SK-N-SH treated with all-trans-retinoic acid at 6 μM for 48 hours (cell line): ENCODE results near the gene PARD3.
"Not testable (repeated sequence)": the region's sequence is repeated elsewhere in the genome, so short reads cannot be mapped to it uniquely, and the experiment has no call there.

ENCODE experiments used
- ATAC-seq: fragments of 200-7000 bp; cut with Tn5 transposase; 3 replicates; pipeline ENCODE4 v1.9.1; 2020; ENCODE audit warnings: mild to moderate bottlenecking, moderate library complexity
- BACH2 ChIP-seq: fragments of 250-450 bp; sonication (Bioruptor Pico); IDR thresholded peaks from 2 replicates; pipeline ENCODE4 v1.9.0; 2021; ENCODE audit warnings: mild to moderate bottlenecking, borderline replicate concordance
- CREB5 ChIP-seq: fragments of 250-450 bp; sonication (Bioruptor Pico); IDR thresholded peaks from 2 replicates; pipeline ENCODE4 v1.5.1; 2020; ENCODE audit warnings: low read depth, mild to moderate bottlenecking, moderate library complexity
- CSDC2 ChIP-seq: fragments of 250-450 bp; sonication (Bioruptor Pico); IDR thresholded peaks from 2 replicates; pipeline ENCODE4 v1.5.0; 2020; ENCODE audit warnings: mild to moderate bottlenecking, moderate library complexity
- GLIS3 ChIP-seq: fragments of 250-450 bp; sonication (Bioruptor Pico); IDR thresholded peaks from 2 replicates; pipeline ENCODE4 v1.5.0; 2020; ENCODE audit warnings: mild to moderate bottlenecking, moderate library complexity
- OSR1 ChIP-seq: fragments of 250-450 bp; sonication (Bioruptor Pico); IDR thresholded peaks from 2 replicates; pipeline ENCODE4 v1.8.0; 2022; ENCODE audit warnings: moderate library complexity, mild to moderate bottlenecking, inconsistent platforms
- PATZ1 ChIP-seq: fragments of 250-450 bp; sonication (Bioruptor Pico); IDR thresholded peaks from 2 replicates; pipeline ENCODE4 v1.8.0; 2020; ENCODE audit warnings: mild to moderate bottlenecking, moderate library complexity, borderline replicate concordance
- POU6F1 ChIP-seq: fragments of 250-450 bp; sonication (Bioruptor Pico); IDR thresholded peaks from 2 replicates; pipeline ENCODE4 v1.8.0; 2021; ENCODE audit warnings: low read depth, mild to moderate bottlenecking, moderate library complexity, borderline replicate concordance
- PPARA ChIP-seq: fragments of 250-450 bp; sonication (Bioruptor Pico); IDR thresholded peaks from 2 replicates; pipeline ENCODE4 v1.5.0; 2020; ENCODE audit warnings: mild to moderate bottlenecking, borderline replicate concordance
- RARB ChIP-seq: fragments of 250-450 bp; sonication (Bioruptor Pico); IDR thresholded peaks from 2 replicates; pipeline ENCODE4 v1.8.0; 2021; ENCODE audit warnings: mild to moderate bottlenecking, moderate library complexity
- TCF4 ChIP-seq: fragments of 250-450 bp; sonication (Bioruptor Pico); IDR thresholded peaks from 2 replicates; pipeline ENCODE4 v1.8.0; 2021; ENCODE audit warnings: mild to moderate bottlenecking, moderate library complexity, borderline replicate concordance
- TSHZ2 ChIP-seq: fragments of 250-450 bp; sonication (Bioruptor Pico); IDR thresholded peaks from 2 replicates; pipeline ENCODE4 v1.5.0; 2020; ENCODE audit warnings: mild to moderate bottlenecking, moderate library complexity
- ZFP3 ChIP-seq: fragments of 250-450 bp; sonication (Bioruptor Pico); IDR thresholded peaks from 2 replicates; pipeline ENCODE4 v1.5.0; 2020; ENCODE audit warnings: mild to moderate bottlenecking, moderate library complexity
- ZFP30 ChIP-seq: fragments of 450-650 bp; formaldehyde crosslinking; IDR thresholded peaks from 2 replicates; pipeline ENCODE4 v1.5.0; 2022; ENCODE audit warnings: mild to moderate bottlenecking, moderate library complexity
- ZNF565 ChIP-seq: fragments of 450-650 bp; formaldehyde crosslinking; conservative IDR thresholded peaks from 2 replicates; pipeline ENCODE4 v1.5.0; 2020; ENCODE audit warnings: low read depth, mild to moderate bottlenecking, moderate library complexity
- ZNF70 ChIP-seq: fragments of 450-650 bp; formaldehyde crosslinking; IDR thresholded peaks from 2 replicates; pipeline ENCODE4 v1.5.0; 2020; ENCODE audit warnings: mild to moderate bottlenecking, moderate library complexity

The PARD3 gene

GRCh38 chr10:34454590-34455261, 360.4 kb downstream of the PARD3 start:
- peak; percentile 71 for TF ChIP-seq ZFP3
- TF ChIP-seq POU6F1: no peak
- no peak for TF ChIP-seq BACH2 (CRISPR knock-in tag)
- no peak for TF ChIP-seq TCF4 (CRISPR knock-in tag)
- TF ChIP-seq TSHZ2: no peak
- TF ChIP-seq GLIS3 (CRISPR knock-in tag): no peak
- ATAC-seq: no peak

GRCh38 chr10:34449836-34450235, 365.3 kb downstream of the PARD3 start:
- no peak for ATAC-seq
- TF ChIP-seq ZNF70 (no peak), PPARA (CRISPR knock-in tag) (no peak), ZFP30 (no peak), CSDC2 (CRISPR knock-in tag) (no peak), RARB (CRISPR knock-in tag) (no peak), ZNF565 (CRISPR knock-in tag) (no peak), PATZ1 (CRISPR knock-in tag) (no peak), OSR1 (CRISPR knock-in tag) (no peak)

- no peak for ATAC-seq
- no peak for TF ChIP-seq CREB5 (CRISPR knock-in tag)
Observed at GRCh38 chr10:34446049-34446448, 369.0 kb downstream of the PARD3 start.

GRCh38 chr10:34444223-34445183, 370.6 kb downstream of the PARD3 start:
- TF ChIP-seq BACH2 (CRISPR knock-in tag): no peak
- TF ChIP-seq TSHZ2: no peak
- no peak for ATAC-seq

GRCh38 chr10:34439386-34439785, 375.7 kb downstream of the PARD3 start:
- not testable (repeated sequence) for ATAC-seq
